ENCODE measurements around the gene SSBP2. TPM values are rescaled to one million over a fixed set of nuclear protein-coding genes. Genes with fewer than 3 reads are reported as not detected.

Gene SSBP2
- total and polyA plus RNA-seq, 2 donors (not counting 1 experiment from before 2014, with no cell fraction given), result 44.4 to 63.1 TPM

- DNase-seq (ENCODE audit: low read depth in 2 of 2), result peak; percentile 50 to 62
- H3K79me2 ChIP-seq (ENCODE audit: control insufficient read depth, insufficient read depth, low read length), result no peaks in the 10 kb centered on the region
- no peak overlapping the region for H3K4me2 ChIP-seq (ENCODE audit: extremely low read depth, insufficient read depth, low read length)
- H3K4me1 ChIP-seq (ENCODE audit: control insufficient read depth, extremely low read depth, insufficient read depth, low read length), result peaks cover 28% of the 10 kb centered on the region
- no peaks in the 10 kb centered on the region for H3K9me3 ChIP-seq (ENCODE audit: control insufficient read depth, insufficient read depth, low read depth, low read length)
- H4K20me1 ChIP-seq (ENCODE audit: control insufficient read depth, extremely low read depth, insufficient read depth, low read length), result no peaks in the 10 kb centered on the region
- H3K36me3 ChIP-seq (ENCODE audit: control insufficient read depth, insufficient read depth, low read length), result no peaks in the 10 kb centered on the region
- no peak for TF ChIP-seq CTCF (conservative IDR thresholded peaks at IDR 0.05 in 1 of 2, IDR thresholded peaks at IDR 0.05 in 1 of 2; ENCODE audit: low read depth in 1 of 2, low read length in 2 of 2)
- no peak for TF ChIP-seq EZH2 (IDR thresholded peaks at IDR 0.05; ENCODE audit: low read length, missing control alignments)
- no peak overlapping the region for H3K9ac ChIP-seq (ENCODE audit: insufficient read depth, low read length)
- no peak overlapping the region for H3K27ac ChIP-seq (ENCODE audit: insufficient read depth, low read length)
- no peak overlapping the region for H2AFZ ChIP-seq (ENCODE audit: low read length)
- H3K4me3 ChIP-seq (replicated peaks in 1 of 4; ENCODE audit: control extremely low read depth in 1 of 4, insufficient read depth in 1 of 4, low read depth in 3 of 4, low read length in 4 of 4), result no peak overlapping the region
- H3K27me3 ChIP-seq (ENCODE audit: control insufficient read depth, insufficient read depth, low read length), result no peaks in the 10 kb centered on the region
Observed at GRCh38 chr5:81424728-81425127, 326.2 kb downstream of the SSBP2 start.

- DNase-seq (ENCODE audit: low read depth in 2 of 2), result peak; percentile 86 to 96
- TF ChIP-seq CTCF (conservative IDR thresholded peaks at IDR 0.05 in 1 of 2, IDR thresholded peaks at IDR 0.05 in 1 of 2; ENCODE audit: low read depth in 1 of 2, low read length in 2 of 2) (no peak), EZH2 (IDR thresholded peaks at IDR 0.05; ENCODE audit: low read length, missing control alignments) (no peak)
- peaks cover 28% of the 10 kb centered on the region for H3K4me1 ChIP-seq (ENCODE audit: control insufficient read depth, extremely low read depth, insufficient read depth, low read length)
- no peaks in the 10 kb centered on the region for H4K20me1 ChIP-seq (ENCODE audit: control insufficient read depth, extremely low read depth, insufficient read depth, low read length)
- H3K9ac ChIP-seq (ENCODE audit: insufficient read depth, low read length), result no peak overlapping the region
- peak overlapping the region; percentile 33 for H3K4me2 ChIP-seq (ENCODE audit: extremely low read depth, insufficient read depth, low read length)
- peak overlapping the region; percentile 75 for H3K27ac ChIP-seq (ENCODE audit: insufficient read depth, low read length)
- H3K36me3 ChIP-seq (ENCODE audit: control insufficient read depth, insufficient read depth, low read length), result no peaks in the 10 kb centered on the region
- H3K4me3 ChIP-seq (replicated peaks in 1 of 4; ENCODE audit: control extremely low read depth in 1 of 4, insufficient read depth in 1 of 4, low read depth in 3 of 4, low read length in 4 of 4), result no peak overlapping the region
- no peaks in the 10 kb centered on the region for H3K79me2 ChIP-seq (ENCODE audit: control insufficient read depth, insufficient read depth, low read length)
- H3K9me3 ChIP-seq (ENCODE audit: control insufficient read depth, insufficient read depth, low read depth, low read length), result no peaks in the 10 kb centered on the region
- H3K27me3 ChIP-seq (ENCODE audit: control insufficient read depth, insufficient read depth, low read length), result no peaks in the 10 kb centered on the region
- no peak overlapping the region for H2AFZ ChIP-seq (ENCODE audit: low read length)
Observed at GRCh38 chr5:81422671-81423070, 328.2 kb downstream of the SSBP2 start.

- TF ChIP-seq CTCF (conservative IDR thresholded peaks at IDR 0.05 in 1 of 2, IDR thresholded peaks at IDR 0.05 in 1 of 2; ENCODE audit: low read depth in 1 of 2, low read length in 2 of 2), result no peak
- no peak for TF ChIP-seq EZH2 (IDR thresholded peaks at IDR 0.05; ENCODE audit: low read length, missing control alignments)
- no peaks in the 10 kb centered on the region for H3K27me3 ChIP-seq (ENCODE audit: control insufficient read depth, insufficient read depth, low read length)
- peak overlapping the region; percentile 63 for H3K4me2 ChIP-seq (ENCODE audit: extremely low read depth, insufficient read depth, low read length)
- DNase-seq (ENCODE audit: low read depth in 2 of 2), result peak; percentile 89 to 96
- peak overlapping the region; percentile 75 for H3K27ac ChIP-seq (ENCODE audit: insufficient read depth, low read length)
- H3K4me1 ChIP-seq (ENCODE audit: control insufficient read depth, extremely low read depth, insufficient read depth, low read length), result peaks cover 24% of the 10 kb centered on the region
- H3K79me2 ChIP-seq (ENCODE audit: control insufficient read depth, insufficient read depth, low read length), result no peaks in the 10 kb centered on the region
- no peak overlapping the region for H3K4me3 ChIP-seq (replicated peaks in 1 of 4; ENCODE audit: control extremely low read depth in 1 of 4, insufficient read depth in 1 of 4, low read depth in 3 of 4, low read length in 4 of 4)
- no peaks in the 10 kb centered on the region for H3K9me3 ChIP-seq (ENCODE audit: control insufficient read depth, insufficient read depth, low read depth, low read length)
- no peak overlapping the region for H2AFZ ChIP-seq (ENCODE audit: low read length)
- H4K20me1 ChIP-seq (ENCODE audit: control insufficient read depth, extremely low read depth, insufficient read depth, low read length), result no peaks in the 10 kb centered on the region
- no peak overlapping the region for H3K9ac ChIP-seq (ENCODE audit: insufficient read depth, low read length)
- no peaks in the 10 kb centered on the region for H3K36me3 ChIP-seq (ENCODE audit: control insufficient read depth, insufficient read depth, low read length)
Observed at GRCh38 chr5:81420039-81420667, 330.7 kb downstream of the SSBP2 start.
